ENCODE data around the gene HOXC4. TPM values are rescaled to one million over a fixed set of nuclear protein-coding genes. Genes with fewer than 3 reads are reported as not detected.

HOXC4 gene
- total RNA-seq, 2 experiments from 2014 or later = 0.15 to 0.23 TPM

- ChIA-PET CTCF (interaction anchor here (0.6 to 1.3 kb wide), 5 partner anchors 18 to 151 kb away, joined by 3 to 8 read pairs (median 3); partner anchors contain the start of gene HOXC5), POLR2A (no interaction called here)
- Mint-ChIP-seq H3K4me1 (peaks cover 24% of the 10 kb centered on the region), H3K36me3 (ENCODE audit: low read depth) (no peaks in the 10 kb centered on the region), H3K27ac (no peak overlapping the region), H3K4me3 (peak overlapping the region; percentile 15), H3K9me3 (no peaks in the 10 kb centered on the region), H3K27me3 (peaks cover 94% of the 10 kb centered on the region)
- DNase-seq = no peak
Observed at GRCh38 chr12:54050482-54050810, 3.2 kb upstream of the HOXC4 start.

- Mint-ChIP-seq H3K4me3 (no peak overlapping the region), H3K27ac (no peak overlapping the region), H3K36me3 (ENCODE audit: low read depth) (no peaks in the 10 kb centered on the region), H3K9me3 (no peaks in the 10 kb centered on the region), H3K4me1 (peaks cover 24% of the 10 kb centered on the region), H3K27me3 (peaks cover 92% of the 10 kb centered on the region)
- ChIA-PET CTCF (interaction anchor here (0.6 to 1.3 kb wide), 5 partner anchors 18 to 150 kb away, joined by 3 to 8 read pairs (median 3); partner anchors contain the start of gene HOXC5), POLR2A (interaction anchor here (1.4 kb wide), 1 partner anchor 45 kb away, joined by 3 read pairs; no protein-coding TSS in a partner anchor)
- no peak for DNase-seq
Observed at GRCh38 chr12:54051026-54051842, 2.4 kb upstream of the HOXC4 start.

- peaks cover 90% of the 10 kb centered on the region for H3K27me3 Mint-ChIP-seq
- H3K4me3 Mint-ChIP-seq = no peak overlapping the region
- no peak overlapping the region for H3K27ac Mint-ChIP-seq
- peaks cover 24% of the 10 kb centered on the region for H3K4me1 Mint-ChIP-seq
- no peaks in the 10 kb centered on the region for H3K36me3 Mint-ChIP-seq (ENCODE audit: low read depth)
- CTCF ChIA-PET = interaction anchor here (0.7 to 3.3 kb wide), 7 partner anchors 19 to 164 kb away, joined by 3 to 18 read pairs (median 4); partner anchors contain the start of gene HOXC5
- H3K9me3 Mint-ChIP-seq = no peaks in the 10 kb centered on the region
- DNase-seq = no peak
- POLR2A ChIA-PET = interaction anchor here (1.3 to 1.4 kb wide), 2 partner anchors 19 to 46 kb away, joined by 3 to 4 read pairs; partner anchors contain the start of gene HOXC5
Observed at GRCh38 chr12:54051874-54052437, 1.7 kb upstream of the HOXC4 start.

- no peak for DNase-seq
- Mint-ChIP-seq H3K36me3 (ENCODE audit: low read depth) (no peaks in the 10 kb centered on the region), H3K27me3 (peaks cover 92% of the 10 kb centered on the region), H3K4me3 (peak overlapping the region; percentile 21), H3K9me3 (no peaks in the 10 kb centered on the region), H3K27ac (no peak overlapping the region), H3K4me1 (peaks cover 22% of the 10 kb centered on the region)
- CTCF ChIA-PET = interaction anchor here (0.7 to 3.3 kb wide), 7 partner anchors 20 to 164 kb away, joined by 3 to 18 read pairs (median 4); partner anchors contain the start of gene HOXC5
- POLR2A ChIA-PET = interaction anchor here (1.0 to 1.4 kb wide), 3 partner anchors 20 to 47 kb away, joined by 3 to 4 read pairs (median 4); partner anchors contain the start of gene HOXC5
Observed at GRCh38 chr12:54052438-54053002, 1.1 kb upstream of the HOXC4 start.

GRCh38 chr12:54053003-54053750 is 458 bp upstream of the HOXC4 start:
- Mint-ChIP-seq H3K4me3 (peak overlapping the region; percentile 56), H3K36me3 (ENCODE audit: low read depth) (no peaks in the 10 kb centered on the region), H3K4me1 (peaks cover 21% of the 10 kb centered on the region), H3K27me3 (peaks cover 91% of the 10 kb centered on the region), H3K27ac (no peak overlapping the region), H3K9me3 (no peaks in the 10 kb centered on the region)
- ChIA-PET POLR2A (interaction anchor here (1.0 to 1.4 kb wide), 3 partner anchors 20 to 47 kb away, joined by 3 to 4 read pairs (median 4); partner anchors contain the start of gene HOXC5), CTCF (interaction anchor here (0.7 to 3.3 kb wide), 8 partner anchors 20 to 163 kb away, joined by 3 to 18 read pairs (median 4); partner anchors contain the start of gene HOXC5)
- DNase-seq = no peak

GRCh38 chr12:54054742-54055194 is 1.1 kb downstream of the HOXC4 start:
- CTCF ChIA-PET = interaction anchor here (0.6 to 3.3 kb wide), 5 partner anchors 10 to 309 kb away, joined by 3 to 18 read pairs (median 3); partner anchors contain the start of genes HOXC5 and HOXC8
- Mint-ChIP-seq H3K36me3 (ENCODE audit: low read depth) (no peaks in the 10 kb centered on the region), H3K4me1 (peaks cover 20% of the 10 kb centered on the region), H3K27me3 (peaks cover 91% of the 10 kb centered on the region), H3K4me3 (no peak overlapping the region), H3K27ac (no peak overlapping the region), H3K9me3 (no peaks in the 10 kb centered on the region)
- POLR2A ChIA-PET = no interaction called here
- DNase-seq = no peak

GRCh38 chr12:54055552-54055951 is 1.9 kb downstream of the HOXC4 start:
- POLR2A ChIA-PET = no interaction called here
- no peaks in the 10 kb centered on the region for H3K36me3 Mint-ChIP-seq (ENCODE audit: low read depth)
- H3K9me3 Mint-ChIP-seq = no peaks in the 10 kb centered on the region
- no peak overlapping the region for H3K27ac Mint-ChIP-seq
- CTCF ChIA-PET = interaction anchor here (0.6 to 1.7 kb wide), 4 partner anchors 12 to 309 kb away, joined by 3 to 6 read pairs (median 4); partner anchors contain the start of gene HOXC5
- no peak for DNase-seq
- H3K4me3 Mint-ChIP-seq = no peak overlapping the region
- peaks cover 89% of the 10 kb centered on the region for H3K27me3 Mint-ChIP-seq
- H3K4me1 Mint-ChIP-seq = peaks cover 13% of the 10 kb centered on the region

- Mint-ChIP-seq H3K27me3 (peaks cover 89% of the 10 kb centered on the region), H3K4me1 (peaks cover 13% of the 10 kb centered on the region), H3K9me3 (no peaks in the 10 kb centered on the region), H3K36me3 (ENCODE audit: low read depth) (no peaks in the 10 kb centered on the region), H3K27ac (no peak overlapping the region), H3K4me3 (no peak overlapping the region)
- no peak for DNase-seq
- CTCF ChIA-PET = interaction anchor here (1.2 to 1.7 kb wide), 2 partner anchors 23 to 136 kb away, joined by 4 to 6 read pairs; partner anchors contain the start of gene HOXC5
- POLR2A ChIA-PET = no interaction called here
Observed at GRCh38 chr12:54056110-54056509, 2.5 kb downstream of the HOXC4 start.

GRCh38 chr12:54058128-54058768 is 4.6 kb downstream of the HOXC4 start:
- Mint-ChIP-seq H3K9me3 (no peaks in the 10 kb centered on the region), H3K4me1 (peaks cover 5% of the 10 kb centered on the region), H3K4me3 (no peak overlapping the region), H3K27ac (no peak overlapping the region), H3K36me3 (ENCODE audit: low read depth) (no peaks in the 10 kb centered on the region), H3K27me3 (peaks cover 88% of the 10 kb centered on the region)
- ChIA-PET CTCF (no interaction called here), POLR2A (interaction anchor here (1.0 kb wide), 1 partner anchor 10 kb away, joined by 3 read pairs; no protein-coding TSS in a partner anchor)
- no peak for DNase-seq

GRCh38 chr12:54059668-54060067 is 6.0 kb downstream of the HOXC4 start:
- POLR2A ChIA-PET = no interaction called here

GRCh38 chr12:54060174-54060974 is 6.7 kb downstream of the HOXC4 start:
- peaks cover 80% of the 10 kb centered on the region for H3K27me3 Mint-ChIP-seq
- ChIA-PET CTCF (no interaction called here), POLR2A (interaction anchor here (0.6 kb wide), 1 partner anchor 160 kb away, joined by 3 read pairs; no protein-coding TSS in a partner anchor)
- H3K4me3 Mint-ChIP-seq = no peak overlapping the region
- H3K9me3 Mint-ChIP-seq = no peaks in the 10 kb centered on the region
- no peak for DNase-seq
- H3K36me3 Mint-ChIP-seq (ENCODE audit: low read depth) = no peaks in the 10 kb centered on the region
- no peak overlapping the region for H3K27ac Mint-ChIP-seq
- H3K4me1 Mint-ChIP-seq = no peaks in the 10 kb centered on the region

More at GRCh38 chr12:54059668-54060067, 6.0 kb downstream of the HOXC4 start:
- H3K4me1 Mint-ChIP-seq = no peaks in the 10 kb centered on the region
- CTCF ChIA-PET = no interaction called here
- H3K36me3 Mint-ChIP-seq (ENCODE audit: low read depth) = no peaks in the 10 kb centered on the region
- H3K4me3 Mint-ChIP-seq = no peak overlapping the region
- no peak for DNase-seq
- peaks cover 85% of the 10 kb centered on the region for H3K27me3 Mint-ChIP-seq
- H3K27ac Mint-ChIP-seq = no peak overlapping the region
- no peaks in the 10 kb centered on the region for H3K9me3 Mint-ChIP-seq

All from activated CD4-positive, alpha-beta memory T cell treated with anti-CD3 and anti-CD28 coated beads, Interleukin-2, amount 10 ng/mL, durations not matched to agents 7 days and 5 days (primary cell).